Activated CD8-positive, alpha-beta memory T cell treated with anti-CD3 and anti-CD28 coated beads, Interleukin-2, amount 10 ng/mL, durations not matched to agents 7 days and 5 days (primary cell): ENCODE results near the gene CNOT6. TPM values are rescaled to one million over a fixed set of nuclear protein-coding genes. Genes with fewer than 3 reads are reported as not detected.
"Not testable (repeated sequence)": the region's sequence is repeated elsewhere in the genome, so short reads cannot be mapped to it uniquely, and the experiment has no call there.

Source experiments
- ATAC-seq: fragments of 150-1000 bp; cut with Tn5 transposase; one replicate; pipeline ENCODE4 v1.10.0; 2021; ENCODE audit warnings: moderate library complexity
- CTCF ChIA-PET: fragments of 350-600 bp; sonication (Branson Sonifier 250); formaldehyde crosslinking; loops from one replicate; lab custom pipeline; 2021; ENCODE audit warnings: antibody characterized with exemption; lab: Charles Lee
- DNase-seq: peaks from one replicate; pipeline ENCODE4 v3.0.0-alpha.2; 2020
- H3K27ac Mint-ChIP-seq: one replicate; pipeline ENCODE4 v1.8.0; 2021; ENCODE audit warnings: mild to moderate bottlenecking, mixed read lengths
- H3K27me3 Mint-ChIP-seq: one replicate; pipeline ENCODE4 v1.8.0; 2021; ENCODE audit warnings: mixed read lengths
- H3K36me3 Mint-ChIP-seq: one replicate; pipeline ENCODE4 v1.8.0; 2021; ENCODE audit warnings: mild to moderate bottlenecking, mixed read lengths
- H3K4me1 Mint-ChIP-seq: one replicate; pipeline ENCODE4 v1.8.0; 2021; ENCODE audit warnings: mixed read lengths
- H3K4me3 Mint-ChIP-seq: one replicate; pipeline ENCODE4 v1.8.0; 2021; ENCODE audit warnings: mild to moderate bottlenecking, moderate library complexity, mixed read lengths
- H3K9me3 Mint-ChIP-seq: one replicate; pipeline ENCODE4 v1.8.0; 2022; ENCODE audit warnings: low read depth, mixed read lengths
- total RNA-seq, 2 experiments: library from RNA; stranded (reverse); gene quantifications; one replicate each; pipeline ENCODE4 v1.2.3, GENCODE V29; 2021

The CNOT6 gene
- total RNA-seq, 2 experiments from 2014 or later: 39.7 to 44.4 TPM

- DNase-seq (no peak), ATAC-seq (no peak)
- Mint-ChIP-seq H3K27ac (no peak overlapping the region), H3K27me3 (no peaks in the 10 kb centered on the region), H3K4me3 (no peak overlapping the region), H3K4me1 (peaks cover 12% of the 10 kb centered on the region), H3K36me3 (peaks cover 30% of the 10 kb centered on the region), H3K9me3 (peaks cover 4% of the 10 kb centered on the region)
- CTCF ChIA-PET: no interaction called here
Measured at GRCh38 chr5:180507661-180508060, 13.5 kb downstream of the CNOT6 start.

- Mint-ChIP-seq H3K27ac (no peak overlapping the region), H3K4me1 (peaks cover 10% of the 10 kb centered on the region), H3K9me3 (no peaks in the 10 kb centered on the region), H3K27me3 (no peaks in the 10 kb centered on the region), H3K36me3 (peaks cover 14% of the 10 kb centered on the region), H3K4me3 (no peak overlapping the region)
- no peak for ATAC-seq
- CTCF ChIA-PET: interaction anchor here (1.1 kb wide), 1 partner anchor 9 kb away, joined by 4 read pairs; no protein-coding TSS in a partner anchor
- no peak for DNase-seq
Measured at GRCh38 chr5:180515294-180515693, 21.1 kb downstream of the CNOT6 start.

- H3K9me3 Mint-ChIP-seq, H3K27me3 Mint-ChIP-seq, CTCF ChIA-PET, H3K4me3 Mint-ChIP-seq, ATAC-seq, DNase-seq, H3K27ac Mint-ChIP-seq: not testable (repeated sequence)
- Mint-ChIP-seq H3K4me1 (peaks cover 12% of the 10 kb centered on the region), H3K36me3 (peaks cover 15% of the 10 kb centered on the region)
Measured at GRCh38 chr5:180515974-180516373, 21.8 kb downstream of the CNOT6 start.

- Mint-ChIP-seq H3K4me3 (no peak overlapping the region), H3K4me1 (peaks cover 15% of the 10 kb centered on the region), H3K27ac (no peak overlapping the region), H3K9me3 (no peaks in the 10 kb centered on the region), H3K27me3 (no peaks in the 10 kb centered on the region), H3K36me3 (peaks cover 16% of the 10 kb centered on the region)
- CTCF ChIA-PET: no interaction called here
- no peak for DNase-seq
- no peak for ATAC-seq
Measured at GRCh38 chr5:180516440-180516839, 22.3 kb downstream of the CNOT6 start.

GRCh38 chr5:180519098-180519497 lies 24.9 kb downstream of the CNOT6 start:
- ATAC-seq (no peak), DNase-seq (no peak)
- CTCF ChIA-PET: interaction anchor here (1.0 kb wide), 1 partner anchor 190 kb away, joined by 3 read pairs; no protein-coding TSS in a partner anchor
- H3K27ac Mint-ChIP-seq: no peak overlapping the region
- no peak overlapping the region for H3K4me3 Mint-ChIP-seq
- H3K4me1 Mint-ChIP-seq: peaks cover 36% of the 10 kb centered on the region
- H3K36me3 Mint-ChIP-seq: peaks cover 12% of the 10 kb centered on the region
- no peaks in the 10 kb centered on the region for H3K27me3 Mint-ChIP-seq
- H3K9me3 Mint-ChIP-seq: no peaks in the 10 kb centered on the region

GRCh38 chr5:180521101-180521500 lies 26.9 kb downstream of the CNOT6 start:
- H3K36me3 Mint-ChIP-seq: peaks cover 9% of the 10 kb centered on the region
- H3K27me3 Mint-ChIP-seq: no peaks in the 10 kb centered on the region
- DNase-seq (no peak), ATAC-seq (no peak)
- peaks cover 44% of the 10 kb centered on the region for H3K4me1 Mint-ChIP-seq
- no peaks in the 10 kb centered on the region for H3K9me3 Mint-ChIP-seq
- CTCF ChIA-PET: no interaction called here
- H3K4me3 Mint-ChIP-seq: no peak overlapping the region
- no peak overlapping the region for H3K27ac Mint-ChIP-seq

- CTCF ChIA-PET: no interaction called here
- ATAC-seq (no peak), DNase-seq (no peak)
- H3K4me1 Mint-ChIP-seq: peaks cover 42% of the 10 kb centered on the region
- H3K9me3 Mint-ChIP-seq: no peaks in the 10 kb centered on the region
- no peak overlapping the region for H3K4me3 Mint-ChIP-seq
- H3K36me3 Mint-ChIP-seq: peaks cover 8% of the 10 kb centered on the region
- H3K27me3 Mint-ChIP-seq: no peaks in the 10 kb centered on the region
- H3K27ac Mint-ChIP-seq: no peak overlapping the region
Measured at GRCh38 chr5:180521591-180521990, 27.4 kb downstream of the CNOT6 start.

GRCh38 chr5:180522330-180522729 lies 28.2 kb downstream of the CNOT6 start:
- peaks cover 8% of the 10 kb centered on the region for H3K36me3 Mint-ChIP-seq
- ATAC-seq (no peak), DNase-seq (no peak)
- H3K4me1 Mint-ChIP-seq: peaks cover 42% of the 10 kb centered on the region
- H3K9me3 Mint-ChIP-seq: no peaks in the 10 kb centered on the region
- no peak overlapping the region for H3K27ac Mint-ChIP-seq
- H3K27me3 Mint-ChIP-seq: no peaks in the 10 kb centered on the region
- no peak overlapping the region for H3K4me3 Mint-ChIP-seq
- CTCF ChIA-PET: no interaction called here

- no peaks in the 10 kb centered on the region for H3K9me3 Mint-ChIP-seq
- DNase-seq (no peak), ATAC-seq (no peak)
- H3K27ac Mint-ChIP-seq: no peak overlapping the region
- H3K36me3 Mint-ChIP-seq: peaks cover 7% of the 10 kb centered on the region
- CTCF ChIA-PET: interaction anchor here (1.1 kb wide), 1 partner anchor 9 kb away, joined by 4 read pairs; no protein-coding TSS in a partner anchor
- no peaks in the 10 kb centered on the region for H3K27me3 Mint-ChIP-seq
- H3K4me3 Mint-ChIP-seq: no peak overlapping the region
- H3K4me1 Mint-ChIP-seq: peaks cover 38% of the 10 kb centered on the region
Measured at GRCh38 chr5:180523629-180524466, 29.7 kb downstream of the CNOT6 start.

- peaks cover 15% of the 10 kb centered on the region for H3K36me3 Mint-ChIP-seq
- no peaks in the 10 kb centered on the region for H3K27me3 Mint-ChIP-seq
- no peak overlapping the region for H3K27ac Mint-ChIP-seq
- DNase-seq: no peak
- H3K4me1 Mint-ChIP-seq: peaks cover 36% of the 10 kb centered on the region
- H3K4me3 Mint-ChIP-seq: no peak overlapping the region
- no peak for ATAC-seq
- CTCF ChIA-PET: interaction anchor here (0.5 to 2.0 kb wide), 5 partner anchors 15 to 81 kb away, joined by 3 to 9 read pairs (median 3); no protein-coding TSS in a partner anchor
- no peaks in the 10 kb centered on the region for H3K9me3 Mint-ChIP-seq
Measured at GRCh38 chr5:180525399-180525798, 31.2 kb downstream of the CNOT6 start.

- ATAC-seq (no peak), DNase-seq (no peak)
- no peak overlapping the region for H3K4me3 Mint-ChIP-seq
- no peak overlapping the region for H3K27ac Mint-ChIP-seq
- peaks cover 32% of the 10 kb centered on the region for H3K4me1 Mint-ChIP-seq
- no peaks in the 10 kb centered on the region for H3K9me3 Mint-ChIP-seq
- H3K27me3 Mint-ChIP-seq: no peaks in the 10 kb centered on the region
- CTCF ChIA-PET: interaction anchor here (1.2 to 2.0 kb wide), 3 partner anchors 16 to 80 kb away, joined by 3 to 9 read pairs (median 3); no protein-coding TSS in a partner anchor
- peaks cover 16% of the 10 kb centered on the region for H3K36me3 Mint-ChIP-seq
Measured at GRCh38 chr5:180526269-180526668, 32.1 kb downstream of the CNOT6 start.

GRCh38 chr5:180527659-180528058 lies 33.5 kb downstream of the CNOT6 start:
- peaks cover 22% of the 10 kb centered on the region for H3K4me1 Mint-ChIP-seq
- DNase-seq (no peak), ATAC-seq (no peak)
- peaks cover 29% of the 10 kb centered on the region for H3K36me3 Mint-ChIP-seq
- no peaks in the 10 kb centered on the region for H3K27me3 Mint-ChIP-seq
- H3K4me3 Mint-ChIP-seq: no peak overlapping the region
- H3K9me3 Mint-ChIP-seq: no peaks in the 10 kb centered on the region
- H3K27ac Mint-ChIP-seq: no peak overlapping the region
- CTCF ChIA-PET: no interaction called here

GRCh38 chr5:180531036-180531585 lies 36.9 kb downstream of the CNOT6 start:
- H3K4me3 Mint-ChIP-seq, H3K27ac Mint-ChIP-seq, H3K27me3 Mint-ChIP-seq, ATAC-seq, H3K4me1 Mint-ChIP-seq, DNase-seq, CTCF ChIA-PET, H3K9me3 Mint-ChIP-seq: not testable (repeated sequence)
- peaks cover 45% of the 10 kb centered on the region for H3K36me3 Mint-ChIP-seq

- CTCF ChIA-PET: no interaction called here
- H3K27me3 Mint-ChIP-seq: no peaks in the 10 kb centered on the region
- no peak overlapping the region for H3K4me3 Mint-ChIP-seq
- H3K4me1 Mint-ChIP-seq: no peaks in the 10 kb centered on the region
- no peak overlapping the region for H3K27ac Mint-ChIP-seq
- DNase-seq (no peak), ATAC-seq (no peak)
- peaks cover 49% of the 10 kb centered on the region for H3K36me3 Mint-ChIP-seq
- no peaks in the 10 kb centered on the region for H3K9me3 Mint-ChIP-seq
Measured at GRCh38 chr5:180532268-180532667, 38.1 kb downstream of the CNOT6 start.
